ENCODE measurements around the gene LRP1-AS.

DNA sequence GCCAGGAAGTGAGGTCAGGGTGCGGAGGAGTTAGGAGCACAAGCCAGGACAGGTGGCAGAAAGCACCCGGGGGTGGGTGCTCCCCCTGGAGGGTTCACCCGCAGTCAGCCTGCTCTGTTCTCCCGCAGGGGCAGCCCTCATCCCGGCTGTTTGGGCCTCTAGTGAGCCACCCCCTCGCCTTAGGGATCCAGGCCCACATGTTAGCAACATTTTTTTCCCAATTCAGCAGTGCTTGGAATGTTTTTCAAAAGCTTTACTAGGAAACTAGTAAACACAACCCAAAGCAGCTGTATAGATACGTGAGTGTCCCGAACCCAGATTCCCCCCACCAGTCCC lies 40.6 kb upstream of the LRP1-AS start:
- no peak for TF ChIP-seq RARB (CRISPR knock-in tag; IDR thresholded peaks at IDR 0.05)
- TF ChIP-seq, protein P1, sequence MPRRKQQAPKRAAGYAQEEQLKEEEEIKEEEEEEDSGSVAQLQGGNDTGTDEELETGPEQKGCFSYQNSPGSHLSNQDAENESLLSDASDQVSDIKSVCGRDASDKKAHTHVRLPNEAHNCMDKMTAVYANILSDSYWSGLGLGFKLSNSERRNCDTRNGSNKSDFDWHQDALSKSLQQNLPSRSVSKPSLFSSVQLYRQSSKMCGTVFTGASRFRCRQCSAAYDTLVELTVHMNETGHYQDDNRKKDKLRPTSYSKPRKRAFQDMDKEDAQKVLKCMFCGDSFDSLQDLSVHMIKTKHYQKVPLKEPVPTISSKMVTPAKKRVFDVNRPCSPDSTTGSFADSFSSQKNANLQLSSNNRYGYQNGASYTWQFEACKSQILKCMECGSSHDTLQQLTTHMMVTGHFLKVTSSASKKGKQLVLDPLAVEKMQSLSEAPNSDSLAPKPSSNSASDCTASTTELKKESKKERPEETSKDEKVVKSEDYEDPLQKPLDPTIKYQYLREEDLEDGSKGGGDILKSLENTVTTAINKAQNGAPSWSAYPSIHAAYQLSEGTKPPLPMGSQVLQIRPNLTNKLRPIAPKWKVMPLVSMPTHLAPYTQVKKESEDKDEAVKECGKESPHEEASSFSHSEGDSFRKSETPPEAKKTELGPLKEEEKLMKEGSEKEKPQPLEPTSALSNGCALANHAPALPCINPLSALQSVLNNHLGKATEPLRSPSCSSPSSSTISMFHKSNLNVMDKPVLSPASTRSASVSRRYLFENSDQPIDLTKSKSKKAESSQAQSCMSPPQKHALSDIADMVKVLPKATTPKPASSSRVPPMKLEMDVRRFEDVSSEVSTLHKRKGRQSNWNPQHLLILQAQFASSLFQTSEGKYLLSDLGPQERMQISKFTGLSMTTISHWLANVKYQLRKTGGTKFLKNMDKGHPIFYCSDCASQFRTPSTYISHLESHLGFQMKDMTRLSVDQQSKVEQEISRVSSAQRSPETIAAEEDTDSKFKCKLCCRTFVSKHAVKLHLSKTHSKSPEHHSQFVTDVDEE (CRISPR knock-in tag; IDR thresholded peaks at IDR 0.05): no peak

Data from SK-N-SH treated with all-trans-retinoic acid at 6 μM for 48 hours (cell line).